GM19467 (cell line): ENCODE measurements around the gene DDX10.
"Not testable (repeated sequence)": the region's sequence is repeated elsewhere in the genome, so short reads cannot be mapped to it uniquely, and the experiment has no call there.

Experiments used
- ATAC-seq: cut with Tn5 transposase; IDR thresholded peaks from one replicate; pipeline ENCODE4 v1.9.1; 2021; ENCODE audit warnings: mild to moderate bottlenecking, moderate library complexity; ENCODE audit not compliant: unreplicated experiment

The DDX10 gene

DNA sequence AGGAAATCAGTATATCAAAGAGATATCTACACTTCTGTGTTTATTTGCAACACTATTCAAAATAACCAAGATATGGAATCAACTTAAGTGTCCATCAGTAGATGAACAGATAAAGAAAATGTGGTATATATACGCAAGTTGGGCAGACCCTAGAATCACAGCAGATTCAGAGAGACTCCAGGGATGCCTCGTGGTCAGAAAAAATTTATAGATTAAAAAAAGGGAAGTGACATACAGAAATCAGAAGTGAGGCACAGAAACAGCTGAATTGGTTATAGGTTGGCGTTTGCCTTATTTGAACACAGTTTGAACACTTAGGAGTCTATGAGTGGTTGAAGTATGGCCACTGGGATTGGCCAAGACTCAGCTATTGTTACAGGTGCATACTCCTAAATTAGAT is 10.8 kb upstream of the DDX10 start:
- ATAC-seq: not testable (repeated sequence)

DNA sequence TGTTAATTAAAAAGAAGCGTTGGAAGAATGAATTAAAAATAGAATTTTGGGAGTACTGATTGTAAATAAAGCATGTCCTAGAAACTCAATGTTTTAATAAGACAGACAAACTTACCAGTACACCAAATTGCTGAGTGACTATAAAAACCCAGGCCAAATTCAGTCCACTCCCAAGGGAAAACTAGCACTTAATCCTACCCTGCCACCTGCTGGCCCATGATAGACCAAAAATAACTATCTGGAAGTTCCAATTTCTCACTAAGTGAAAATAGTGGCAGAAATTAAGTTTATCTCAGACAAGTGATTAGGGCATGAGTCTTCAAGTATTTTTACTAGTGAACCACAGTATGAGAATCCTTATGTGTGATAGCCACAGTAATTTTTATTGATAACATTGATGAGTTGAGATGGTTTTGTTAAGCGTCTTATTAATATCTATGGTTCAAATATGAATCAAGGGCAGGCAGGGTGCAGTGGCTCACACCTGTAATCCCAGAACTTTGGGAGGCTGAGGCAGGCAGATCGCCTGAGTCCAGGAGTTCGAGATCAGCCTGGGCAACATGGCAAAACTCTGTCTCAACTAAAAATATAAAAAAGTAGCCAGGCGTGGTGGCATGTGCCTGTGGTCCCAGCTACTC is 9.8 kb upstream of the DDX10 start:
- no peak for ATAC-seq

DNA sequence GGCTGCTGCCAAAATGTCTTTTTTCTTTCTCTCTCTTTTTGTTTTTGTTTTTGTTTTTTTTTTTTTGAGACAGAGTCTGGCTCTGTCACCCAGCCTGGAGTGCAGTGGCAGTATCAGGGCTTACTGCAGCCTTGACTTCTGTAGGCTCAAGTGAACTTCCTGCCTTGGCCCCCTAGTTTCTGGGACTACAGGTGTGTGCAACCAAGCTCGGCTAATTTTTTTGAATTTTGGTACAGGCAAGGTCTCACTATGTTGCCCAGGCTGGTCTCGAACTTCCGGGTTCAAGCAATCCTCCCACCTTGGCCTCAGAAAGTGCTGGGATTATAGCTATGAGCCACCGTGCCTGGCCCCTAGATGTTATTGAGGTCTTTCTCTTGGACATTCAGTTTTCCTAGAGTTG is 2.2 kb upstream of the DDX10 start:
- ATAC-seq: peak; percentile 40

GRCh38 chr11:108663154-108663877 is 1.6 kb upstream of the DDX10 start:
- ATAC-seq: peak; percentile 57

DNA sequence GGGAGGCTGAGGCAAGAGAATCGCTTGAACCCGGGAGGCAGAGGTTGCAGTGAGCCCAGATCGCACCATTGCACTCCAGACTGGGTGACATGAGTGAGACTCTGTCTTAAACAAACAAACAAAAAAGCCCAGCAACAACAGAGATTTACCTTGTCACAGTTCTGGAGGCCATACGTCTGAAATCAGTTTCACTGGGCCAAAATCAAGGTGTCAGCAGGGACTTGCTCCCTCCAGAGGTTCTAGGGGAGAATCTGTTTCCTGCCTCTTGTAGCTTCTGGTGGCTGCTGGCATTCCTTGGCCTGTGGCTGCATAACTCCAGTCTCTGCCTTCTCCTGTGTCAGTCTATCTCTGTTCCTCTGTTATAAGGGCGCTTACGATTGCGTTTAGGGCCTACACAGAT is 1.5 kb downstream of the DDX10 start:
- no peak for ATAC-seq

DNA sequence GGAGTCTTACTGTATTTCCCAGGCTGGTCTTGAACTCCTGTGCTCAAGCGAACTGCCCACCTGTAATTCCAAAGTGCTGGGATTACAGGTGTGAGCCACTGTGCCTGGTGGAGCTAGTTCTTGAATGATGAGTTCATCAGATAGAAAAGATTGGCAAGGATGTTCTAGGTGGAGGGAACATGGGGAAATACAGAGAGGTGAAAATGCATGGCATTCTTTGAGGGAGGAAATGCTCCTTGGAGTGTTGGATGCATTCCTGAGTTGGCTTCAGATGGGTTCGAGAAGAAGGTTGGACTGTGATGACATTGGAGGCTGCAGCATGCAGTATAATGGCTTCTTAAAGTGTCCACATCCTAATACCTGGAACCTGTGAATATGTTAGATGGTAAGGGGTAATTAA is 4.4 kb downstream of the DDX10 start:
- ATAC-seq: no peak

DNA sequence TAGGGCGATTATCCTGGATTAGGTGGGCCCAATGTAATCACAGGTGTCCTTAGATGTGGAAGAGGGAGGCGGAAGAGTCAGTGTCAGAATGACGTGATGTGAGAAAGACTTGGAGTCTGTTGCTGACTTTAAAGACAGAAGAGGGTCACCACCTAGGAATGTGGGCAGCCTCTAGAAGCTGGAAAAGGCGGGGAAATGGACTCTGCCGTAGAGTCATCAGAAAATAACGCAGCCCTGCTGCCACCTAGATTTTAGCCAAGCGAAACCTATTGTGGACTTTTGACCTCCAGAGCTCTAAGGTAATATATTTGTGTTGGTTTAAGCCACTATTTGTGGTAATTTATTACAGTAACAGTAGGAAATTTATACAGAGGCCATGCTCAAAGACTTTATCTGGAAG is 4.8 kb downstream of the DDX10 start:
- ATAC-seq: no peak

GRCh38 chr11:108670451-108670850 is 5.6 kb downstream of the DDX10 start:
- no peak for ATAC-seq

GRCh38 chr11:108672113-108672512 is 7.2 kb downstream of the DDX10 start:
- no peak for ATAC-seq

DNA sequence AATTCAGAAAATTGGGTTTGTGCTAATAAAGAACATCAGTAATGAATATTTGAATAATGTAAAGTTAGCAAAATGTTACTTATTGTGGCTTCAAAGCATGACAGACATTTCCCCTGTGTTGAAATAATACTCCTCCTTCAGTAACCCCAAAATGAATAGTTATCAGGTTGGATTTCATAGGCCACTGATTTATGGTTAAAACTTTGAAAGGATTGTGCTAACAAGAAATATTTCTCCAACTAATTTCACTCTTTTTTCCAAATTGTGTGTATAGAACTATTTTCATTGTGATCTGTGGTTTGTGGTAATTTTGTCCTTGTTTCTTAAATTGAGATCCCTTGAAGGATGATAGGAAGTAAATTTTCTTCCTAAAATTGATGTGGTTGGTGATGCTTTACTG is 7.9 kb downstream of the DDX10 start:
- ATAC-seq: no peak

DNA sequence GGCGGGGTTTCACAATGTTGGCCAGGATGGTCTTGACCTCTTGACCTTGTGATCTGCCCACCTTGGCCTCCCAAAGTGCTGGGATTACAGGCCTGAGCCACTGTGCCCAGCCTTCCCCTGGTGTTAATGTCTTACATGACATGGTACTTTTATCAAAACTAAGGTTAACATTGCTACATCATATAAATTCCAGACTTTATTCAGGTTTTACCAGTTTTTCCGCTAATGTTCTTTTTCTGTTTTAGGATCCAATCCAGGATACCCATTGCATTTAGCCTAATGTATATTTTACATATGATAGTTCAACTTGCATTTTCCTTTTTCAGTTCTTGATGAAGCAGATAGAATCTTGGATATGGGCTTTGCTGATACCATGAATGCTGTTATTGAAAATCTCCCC is 14.2 kb downstream of the DDX10 start:
- ATAC-seq: no peak

GRCh38 chr11:108680271-108680670 is 15.4 kb downstream of the DDX10 start:
- no peak for ATAC-seq

DNA sequence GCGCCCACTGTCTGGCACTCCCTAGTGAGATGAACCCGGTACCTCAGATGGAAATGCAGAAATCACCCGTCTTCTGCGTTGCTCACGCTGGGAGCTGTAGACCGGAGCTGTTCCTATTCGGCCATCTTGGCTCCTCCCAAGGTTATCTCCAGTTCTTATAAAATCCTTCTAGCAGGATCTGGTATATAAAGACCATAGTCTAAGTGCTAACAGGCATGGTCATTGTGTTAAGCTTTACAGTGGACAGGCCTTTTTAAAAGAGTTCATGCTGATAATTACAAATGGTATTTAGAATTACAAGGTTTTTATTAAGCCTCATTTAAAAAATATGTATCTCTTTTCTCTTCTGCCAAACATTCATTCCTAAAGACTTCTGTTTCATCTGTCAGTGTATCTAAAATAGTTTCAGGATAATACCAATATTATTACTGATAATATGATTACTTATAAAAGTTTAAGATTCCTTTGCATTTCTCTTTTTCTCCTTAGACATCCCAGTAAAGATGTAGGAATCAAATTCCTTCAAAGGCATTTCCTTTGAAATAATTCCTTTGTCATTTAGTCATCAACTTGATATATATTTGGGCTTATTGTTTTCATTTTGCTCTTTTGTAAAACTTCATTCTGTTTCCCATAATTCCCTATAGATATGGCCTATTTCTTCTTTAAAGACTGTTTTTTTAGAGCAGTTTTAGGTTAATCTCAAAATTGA is 20.7 kb downstream of the DDX10 start:
- no peak for ATAC-seq

GRCh38 chr11:108693852-108694251 is 29.0 kb downstream of the DDX10 start:
- ATAC-seq: no peak

- ATAC-seq: no peak
Observed at GRCh38 chr11:108694846-108695245, 30.0 kb downstream of the DDX10 start.

- ATAC-seq: peak; percentile 73
Observed at GRCh38 chr11:108697872-108698473, 33.1 kb downstream of the DDX10 start.

DNA sequence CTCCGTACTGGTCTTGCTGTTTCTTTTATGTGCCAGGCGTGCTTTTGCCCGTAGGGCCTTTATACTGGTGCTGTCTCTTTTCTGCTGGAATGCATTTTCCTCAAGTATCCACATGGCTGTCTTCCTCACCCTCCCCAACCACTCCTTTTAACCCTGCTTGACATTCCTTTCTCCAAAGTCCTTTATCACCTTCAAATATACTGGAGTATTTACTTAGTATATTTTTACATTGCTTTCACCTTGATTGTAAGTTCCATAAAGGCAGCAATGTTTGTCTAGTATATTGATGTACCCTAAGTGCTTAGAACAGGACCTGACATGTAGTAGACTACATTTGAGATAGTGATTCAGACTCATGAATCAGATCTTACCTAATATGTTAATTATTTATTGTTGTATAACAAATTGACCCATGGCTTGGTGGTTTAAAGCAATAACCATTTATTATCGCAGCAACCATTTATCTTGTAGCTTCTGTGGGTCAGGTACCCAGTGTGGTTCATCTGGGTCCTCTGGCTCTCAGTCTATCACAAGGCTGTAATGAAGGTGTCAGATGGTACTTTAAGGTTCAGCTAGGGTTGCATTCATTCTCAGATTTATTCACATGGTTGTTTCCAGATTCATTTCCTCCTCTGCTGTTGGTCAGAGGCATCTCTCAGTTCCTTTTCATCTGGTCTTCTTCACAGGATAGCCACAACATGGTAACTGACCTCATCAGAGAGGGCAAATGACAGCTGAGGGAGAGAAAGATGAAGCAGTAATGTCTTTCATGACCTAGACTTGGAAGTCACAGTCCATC is 34.2 kb downstream of the DDX10 start:
- ATAC-seq: peak; percentile 56

GRCh38 chr11:108703916-108704315 is 39.0 kb downstream of the DDX10 start:
- no peak for ATAC-seq

- no peak for ATAC-seq
Observed at GRCh38 chr11:108705061-108705460, 40.2 kb downstream of the DDX10 start.

- no peak for ATAC-seq
Observed at GRCh38 chr11:108708173-108708572, 43.3 kb downstream of the DDX10 start.

DNA sequence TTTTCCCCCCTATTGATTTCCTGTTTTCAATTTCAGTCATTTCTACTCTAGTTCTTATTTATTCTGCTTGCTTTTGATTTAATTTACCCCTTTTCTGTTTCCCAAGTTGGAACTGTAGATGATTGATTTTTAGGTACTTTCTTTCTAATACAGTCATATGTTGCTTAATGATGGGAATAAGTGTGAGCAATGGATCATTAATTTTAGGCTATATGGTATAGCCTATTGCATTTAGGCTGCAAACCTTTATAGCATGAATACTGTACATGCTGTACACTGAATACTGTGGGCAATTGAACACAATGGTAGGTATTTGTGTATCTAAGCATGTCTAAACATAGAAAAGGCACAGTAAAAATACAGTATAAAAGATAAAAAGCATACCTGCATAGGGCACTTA is 44.9 kb downstream of the DDX10 start:
- ATAC-seq: no peak
